HEK293 (cell line): Measurements from ENCODE around the gene SIK2.

Experiments
- AEBP2 ChIP-seq: fragments of 450-650 bp; formaldehyde crosslinking; IDR thresholded peaks from 2 replicates; pipeline ENCODE4 v1.5.1; 2016; ENCODE audit warnings: missing biosample characterization, missing genetic modification characterization, borderline replicate concordance
- CTCF ChIP-seq: fragments of 450-650 bp; formaldehyde crosslinking; IDR thresholded peaks from 2 replicates; pipeline ENCODE4 v1.5.1; 2016; ENCODE audit warnings: missing biosample characterization, missing genetic modification characterization
- HOXD13 ChIP-seq: sonication (generic); formaldehyde crosslinking; IDR thresholded peaks from 2 replicates; pipeline ENCODE4 v1.8.0; 2022; ENCODE audit warnings: missing genetic modification reagents, borderline replicate concordance
- KLF1 ChIP-seq: fragments of 450-650 bp; formaldehyde crosslinking; IDR thresholded peaks from 2 replicates; pipeline ENCODE4 v1.5.1; 2016; ENCODE audit warnings: missing biosample characterization, missing genetic modification characterization
- KLF8 ChIP-seq: fragments of 450-650 bp; formaldehyde crosslinking; IDR thresholded peaks from 2 replicates; pipeline ENCODE4 v1.5.1; 2016; ENCODE audit warnings: missing biosample characterization, missing genetic modification characterization
- OVOL3 ChIP-seq: fragments of 450-650 bp; formaldehyde crosslinking; IDR thresholded peaks from 2 replicates; pipeline ENCODE4 v1.5.1; 2016; ENCODE audit warnings: missing biosample characterization, missing genetic modification characterization
- PRDM1 ChIP-seq: fragments of 450-650 bp; formaldehyde crosslinking; IDR thresholded peaks from 2 replicates; pipeline ENCODE4; 2016; ENCODE audit warnings: missing biosample characterization, missing genetic modification characterization
- SETDB1 ChIP-seq: IDR thresholded peaks from one replicate; pipeline ENCODE4 v1.6.1; 2017; ENCODE audit warnings: mild to moderate bottlenecking, low read length, moderate library complexity, mixed read lengths; ENCODE audit not compliant: insufficient read length
- SP2 ChIP-seq: fragments of 450-650 bp; formaldehyde crosslinking; IDR thresholded peaks from 2 replicates; pipeline ENCODE4 v1.5.1; 2016; ENCODE audit warnings: missing biosample characterization, missing genetic modification characterization
- ZBTB11 ChIP-seq: fragments of 450-650 bp; formaldehyde crosslinking; conservative IDR thresholded peaks from 2 replicates; pipeline ENCODE4 v1.5.1; 2016; ENCODE audit warnings: low read depth, missing biosample characterization, missing genetic modification characterization
- ZBTB21 ChIP-seq: fragments of 450-650 bp; formaldehyde crosslinking; IDR thresholded peaks from 2 replicates; pipeline ENCODE4 v1.5.1; 2017; ENCODE audit warnings: missing biosample characterization, missing genetic modification characterization
- ZBTB44 ChIP-seq: fragments of 450-650 bp; IDR thresholded peaks from 2 replicates; pipeline ENCODE4 v1.5.1; 2018; ENCODE audit warnings: missing biosample characterization, mild to moderate bottlenecking, missing genetic modification characterization
- ZFP37 ChIP-seq: fragments of 450-650 bp; formaldehyde crosslinking; IDR thresholded peaks from 2 replicates; pipeline ENCODE4 v1.5.1; 2016; ENCODE audit warnings: missing biosample characterization, missing genetic modification characterization
- ZNF157 ChIP-seq: fragments of 450-650 bp; formaldehyde crosslinking; IDR thresholded peaks from 2 replicates; pipeline ENCODE4 v1.5.1; 2016; ENCODE audit warnings: missing biosample characterization, missing genetic modification characterization
- ZNF26 ChIP-seq: fragments of 450-650 bp; formaldehyde crosslinking; IDR thresholded peaks from 2 replicates; pipeline ENCODE4 v1.5.1; 2016; ENCODE audit warnings: missing biosample characterization, missing genetic modification characterization
- ZNF354C ChIP-seq: fragments of 450-650 bp; formaldehyde crosslinking; IDR thresholded peaks from 2 replicates; pipeline ENCODE4 v1.5.1; 2016; ENCODE audit warnings: missing biosample characterization, missing genetic modification characterization, low read depth, borderline replicate concordance
- ZNF366 ChIP-seq: fragments of 450-650 bp; formaldehyde crosslinking; conservative IDR thresholded peaks from 2 replicates; pipeline ENCODE4 v1.5.1; 2016; ENCODE audit warnings: missing biosample characterization, missing genetic modification characterization
- ZNF394 ChIP-seq: fragments of 450-650 bp; formaldehyde crosslinking; IDR thresholded peaks from 2 replicates; pipeline ENCODE4 v1.5.1; 2016; ENCODE audit warnings: missing biosample characterization, missing genetic modification characterization, mild to moderate bottlenecking, moderate library complexity, borderline replicate concordance
- ZNF416 ChIP-seq: fragments of 450-650 bp; formaldehyde crosslinking; IDR thresholded peaks from 2 replicates; pipeline ENCODE4 v1.5.1; 2016; ENCODE audit warnings: missing biosample characterization, missing genetic modification characterization
- ZNF433 ChIP-seq: fragments of 450-650 bp; formaldehyde crosslinking; IDR thresholded peaks from 2 replicates; pipeline ENCODE4 v1.5.1; 2016; ENCODE audit warnings: missing biosample characterization, missing genetic modification characterization, low read depth
- ZNF473 ChIP-seq: fragments of 450-650 bp; formaldehyde crosslinking; IDR thresholded peaks from 2 replicates; pipeline ENCODE4 v1.5.1; 2017; ENCODE audit warnings: missing biosample characterization, missing genetic modification characterization
- ZNF544 ChIP-seq: fragments of 450-650 bp; formaldehyde crosslinking; IDR thresholded peaks from 2 replicates; pipeline ENCODE4 v1.5.0; 2017; ENCODE audit warnings: missing biosample characterization, missing genetic modification characterization
- ZNF561 ChIP-seq: fragments of 450-650 bp; IDR thresholded peaks from 2 replicates; pipeline ENCODE4 v1.5.1; 2018; ENCODE audit warnings: missing biosample characterization, missing genetic modification characterization, borderline replicate concordance
- ZNF571 ChIP-seq: fragments of 450-650 bp; formaldehyde crosslinking; IDR thresholded peaks from 2 replicates; pipeline ENCODE4 v1.5.0; 2017; ENCODE audit warnings: missing biosample characterization, missing genetic modification characterization
- ZNF629 ChIP-seq: fragments of 450-650 bp; formaldehyde crosslinking; IDR thresholded peaks from 2 replicates; pipeline ENCODE4 v1.5.1; 2017; ENCODE audit warnings: missing biosample characterization, missing genetic modification characterization
- ZNF692 ChIP-seq: fragments of 450-650 bp; formaldehyde crosslinking; IDR thresholded peaks from 2 replicates; pipeline ENCODE4 v1.5.1; 2016; ENCODE audit warnings: missing biosample characterization, missing genetic modification characterization
- ZNF791 ChIP-seq: fragments of 450-650 bp; formaldehyde crosslinking; IDR thresholded peaks from 2 replicates; pipeline ENCODE4 v1.5.1; 2016; ENCODE audit warnings: missing biosample characterization, missing genetic modification characterization
- ZSCAN16 ChIP-seq: fragments of 450-650 bp; formaldehyde crosslinking; IDR thresholded peaks from 2 replicates; pipeline ENCODE4 v1.5.1; 2016; ENCODE audit warnings: missing biosample characterization, missing genetic modification characterization

Gene SIK2

GRCh38 chr11:111694851-111695250 is 92.6 kb downstream of the SIK2 start (continued):
- TF ChIP-seq ZBTB21 (tag by site-specific recombination) (no peak), ZNF26 (tag by site-specific recombination) (no peak), SP2 (tag by site-specific recombination) (peak; percentile 47), ZBTB44 (no peak), ZNF433 (tag by site-specific recombination) (no peak), ZFP37 (tag by site-specific recombination) (peak; percentile 54; the same call in 1 of the 2 replicates), PRDM1 (tag by site-specific recombination) (peak; percentile 50; the same call in 1 of the 2 replicates), ZSCAN16 (tag by site-specific recombination) (no peak), ZNF692 (no peak), ZNF629 (tag by site-specific recombination) (peak; percentile 85), ZNF366 (tag by site-specific recombination) (no peak), KLF1 (tag by site-specific recombination) (no peak), AEBP2 (tag by site-specific recombination) (no peak), CTCF (tag by site-specific recombination) (no peak), ZNF354C (tag by site-specific recombination) (no peak), OVOL3 (tag by site-specific recombination) (no peak), ZNF561 (no peak), ZNF544 (tag by site-specific recombination) (no peak), ZNF473 (tag by site-specific recombination) (no peak), ZBTB11 (tag by site-specific recombination) (no peak), ZNF571 (tag by site-specific recombination) (no peak), HOXD13 (CRISPR knock-in tag) (no peak), SETDB1 (no peak), ZNF791 (tag by site-specific recombination) (no peak), ZNF157 (tag by site-specific recombination) (no peak), ZNF394 (no peak), ZNF416 (tag by site-specific recombination) (no peak), KLF8 (tag by site-specific recombination) (no peak)
